K562 (cell line): ENCODE results near the gene PHF14. TPM values are rescaled to one million over a fixed set of nuclear protein-coding genes. Genes with fewer than 3 reads are reported as not detected.

Experiments
- ATAC-seq: fragments of 200-7000 bp; cut with Tn5 transposase; 3 replicates; pipeline ENCODE4 v1.9.1; 2020; ENCODE audit warnings: moderate library complexity
- BruUV-seq: library from RNA; stranded (reverse); fragments of 400-500 nt; replicated peaks from 2 replicates; lab custom pipeline; 2021; lab: Mats Ljungman, UMichigan
- CTCF ChIA-PET: fragments of 300-600 bp; formaldehyde crosslinking; extraction: SDS; loops from one replicate; lab custom pipeline; 2021; ENCODE audit warnings: low intra/inter-chr PET ratio; lab: Yijun Ruan, JAX
- POLR2A ChIA-PET: fragments of 300-600, 350-650 bp; sonication (Branson Sonifier 250); formaldehyde crosslinking; extraction: SDS; loops from one replicate; lab custom pipeline; 2021; ENCODE audit warnings: antibody characterized with exemption, inconsistent platforms; lab: Yijun Ruan, JAX
- DNase-seq, 4 experiments: peaks; one replicate each; pipeline versions ENCODE4 v3.0.0 to v3.0.0-alpha.2; 2011 to 2018; ENCODE audit warnings: low spot score in 3 of 4, mixed read lengths in 3 of 4; ENCODE audit errors: extremely low read depth in 1 of 4
- FAIRE-seq: peaks from 2 replicates; lab custom pipeline; 2011; peaks lifted over from hg19 to GRCh38; lab: Jason Lieb, UNC
- H2AFZ ChIP-seq: 2 replicates; pipeline ENCODE4 v1.6.0; 2011; ENCODE audit warnings: low read depth, low read length, control low read depth, inconsistent platforms
- H3K27ac ChIP-seq: fragments of 200-600 bp; 3 replicates; pipeline ENCODE4 v1.8.0; 2011; ENCODE audit warnings: low read depth, mild to moderate bottlenecking, control low read depth, inconsistent platforms, low read length, moderate library complexity, mixed read lengths; ENCODE audit errors: extremely low read depth
- H3K27me3 ChIP-seq, 2 experiments: fragments of 300-600 bp in 1 of 2; 2 replicates in 1 of 2; 3 replicates in 1 of 2; pipeline versions ENCODE4 v1.6.0 to v1.8.0; 2011; ENCODE audit warnings: inconsistent platforms in 2 of 2, low read length in 2 of 2, mild to moderate bottlenecking in 1 of 2, mixed read lengths in 1 of 2, moderate library complexity in 1 of 2; ENCODE audit not compliant: control insufficient read depth in 2 of 2, insufficient read depth in 2 of 2
- H3K36me3 ChIP-seq: fragments of 300-600 bp; 3 replicates; pipeline ENCODE4 v1.8.0; 2011; ENCODE audit warnings: mild to moderate bottlenecking, low read length, inconsistent platforms; ENCODE audit not compliant: control insufficient read depth, insufficient read depth
- H3K4me1 ChIP-seq, 2 experiments: fragments of 200-600 bp in 1 of 2; replicated peaks in 1 of 2; 2 replicates in 1 of 2; 3 replicates in 1 of 2; pipeline versions ENCODE4 v1.5.1 to v1.8.0; 2011; ENCODE audit warnings: inconsistent platforms in 2 of 2, low read length in 2 of 2, mild to moderate bottlenecking in 1 of 2, mixed read lengths in 1 of 2, moderate library complexity in 1 of 2; ENCODE audit not compliant: control insufficient read depth in 2 of 2, insufficient read depth in 2 of 2
- H3K4me2 ChIP-seq: 2 replicates; pipeline ENCODE4 v1.6.1; 2011; ENCODE audit warnings: low read length, control low read depth, inconsistent platforms, mixed read lengths; ENCODE audit not compliant: insufficient read depth
- H3K4me3 ChIP-seq: fragments of 200-600 bp; sonication (generic), shearing (Covaris generic); 2 replicates; pipeline ENCODE4 v1.5.1; 2016; ENCODE audit warnings: control low read depth, inconsistent platforms
- H3K79me2 ChIP-seq: fragments of 200-600 bp; 3 replicates; pipeline ENCODE4 v1.8.0; 2011; ENCODE audit warnings: low read length, inconsistent platforms; ENCODE audit not compliant: control insufficient read depth, insufficient read depth
- H3K9ac ChIP-seq, 2 experiments: 2 replicates each; pipeline versions ENCODE4 v1.6.0 to v1.6.1; 2011; ENCODE audit warnings: low read depth in 2 of 2, low read length in 2 of 2, control low read depth in 1 of 2, inconsistent platforms in 1 of 2, mild to moderate bottlenecking in 1 of 2, mixed read lengths in 1 of 2; ENCODE audit not compliant: insufficient read depth in 1 of 2
- H3K9me1 ChIP-seq: one replicate; pipeline ENCODE4 v1.6.0; 2011; ENCODE audit warnings: inconsistent platforms, mild to moderate bottlenecking, low read length, moderate library complexity; ENCODE audit not compliant: control insufficient read depth, insufficient read depth
- H3K9me3 ChIP-seq: replicated peaks from 2 replicates; pipeline ENCODE4 v1.5.1; 2011; ENCODE audit warnings: low read depth, low read length, inconsistent platforms; ENCODE audit not compliant: control insufficient read depth, insufficient read depth
- H4K20me1 ChIP-seq: replicated peaks from 2 replicates; pipeline ENCODE4 v1.6.1; 2011; ENCODE audit warnings: low read length, inconsistent platforms, mixed read lengths; ENCODE audit not compliant: control insufficient read depth, insufficient read depth
- ELF1 ChIP-seq: fragments of 200-800 bp; sonication (Bioruptor generic); IDR thresholded peaks from 2 replicates; pipeline ENCODE4 v1.6.1; 2016; ENCODE audit warnings: missing genetic modification characterization, missing compliant biosample characterization
- FOXA3 ChIP-seq, 2 experiments: fragments of 450-650 bp in 1 of 2; sonication (generic) in 1 of 2; formaldehyde crosslinking; IDR thresholded peaks in 1 of 2; conservative IDR thresholded peaks in 1 of 2; 2 replicates each; pipeline versions ENCODE4 v1.4.0 to v1.8.0; 2020 to 2022; ENCODE audit warnings: mild to moderate bottlenecking in 2 of 2, missing genetic modification reagents in 1 of 2
- HDAC8 ChIP-seq: fragments of 450-650 bp; IDR thresholded peaks from 2 replicates; pipeline ENCODE4 v1.6.1; 2016; ENCODE audit warnings: mild to moderate bottlenecking, missing genetic modification characterization, moderate library complexity, missing compliant biosample characterization
- KLF6 ChIP-seq: fragments of 250-450 bp; sonication (Bioruptor Pico); IDR thresholded peaks from 2 replicates; pipeline ENCODE4 v1.4.0; 2020; ENCODE audit warnings: mild to moderate bottlenecking, moderate library complexity, borderline replicate concordance
- MAFG ChIP-seq: fragments of 450-650 bp; conservative IDR thresholded peaks from 2 replicates; pipeline ENCODE4 v1.6.1; 2016; ENCODE audit warnings: missing genetic modification characterization, missing compliant biosample characterization
- POLR2AphosphoS2 ChIP-seq: IDR thresholded peaks from 2 replicates; pipeline ENCODE4 v1.6.1; 2012; ENCODE audit warnings: low read length, improper control_type of control experiment
- RBBP5 ChIP-seq: fragments of 200-600 bp; sonication (generic); IDR thresholded peaks from 2 replicates; pipeline ENCODE4 v1.6.1; 2012; ENCODE audit warnings: borderline replicate concordance, mild to moderate bottlenecking, low read length, control low read depth, inconsistent platforms; ENCODE audit not compliant: insufficient read depth, poor library complexity, severe bottlenecking
- TAL1 ChIP-seq: fragments of 450-650 bp; IDR thresholded peaks from 2 replicates; pipeline ENCODE4 v1.6.1; 2016; ENCODE audit warnings: mild to moderate bottlenecking
- TRIM24 ChIP-seq, 2 experiments: fragments of 450-650 bp; IDR thresholded peaks; 2 replicates each; pipeline ENCODE4 v1.6.1; 2016
- ZNF384 ChIP-seq: IDR thresholded peaks from 2 replicates; pipeline ENCODE4 v1.6.1; 2012; ENCODE audit warnings: low read depth, low read length, improper control_type of control experiment
- WGBS: fragments of 100-300 bp; shearing (Covaris generic); methylation state at CpG from one replicate; pipeline ENCODE4 v1.1.6; 2016; ENCODE audit warnings: low coverage, mixed read lengths; ENCODE audit not compliant: insufficient coverage; ENCODE audit errors: missing lambda C conversion rate; 5-methylcytosine and 5-hydroxymethylcytosine counted together
- in situ Hi-C: fragments of 300-500 bp; cut with MboI; formaldehyde crosslinking; loops from 4 replicates; pipeline ENCODE4 v1.15.0; 2018; ENCODE audit warnings: inconsistent platforms, mixed read lengths
- intact Hi-C: fragments of 100-400 bp; cut with micrococcal nuclease; formaldehyde crosslinking; loops from 2 replicates; pipeline ENCODE4 v1.14.2; 2022
- polyA plus RNA-seq, 8 experiments: library from polyadenylated mRNA; depleted of rRNA in 4 of 8; stranded (reverse) in 5 of 8; unstranded in 3 of 8; fragments of >200 nt; fragmentation: Nextera tagmentation in 2 of 8; fragmentation: Illumina TruSeq in 1 of 8; extraction: Ambion mirVana in 2 of 8; extraction: Trizol in 1 of 8; gene quantifications; 2 replicates each; pipeline versions ENCODE4 v1.2.1 to v1.2.3, GENCODE V29; 2011 to 2014; ENCODE audit warnings: inconsistent platforms in 1 of 8, missing spikeins in 1 of 8
- total RNA-seq, 7 experiments: library from RNA; depleted of rRNA in 6 of 7; stranded (reverse); fragments of >200 nt in 6 of 7; fragmentation: Illumina TruSeq in 2 of 7; extraction: Trizol in 2 of 7; gene quantifications; 2 replicates each; pipeline versions ENCODE4 v1.2.1 to v1.2.3, GENCODE V29; 2011 to 2021; ENCODE audit warnings: low replicate concordance in 1 of 7
- TF ChIP-seq, protein P1 (sequence below): fragments of 250-450 bp; sonication (Bioruptor Pico); IDR thresholded peaks from 2 replicates; pipeline ENCODE4 v1.8.0; 2021; ENCODE audit warnings: moderate library complexity, mild to moderate bottlenecking, inconsistent platforms
- TF ChIP-seq, protein P2 (sequence below): fragments of 250-450 bp; sonication (Bioruptor Pico); IDR thresholded peaks from 2 replicates; pipeline ENCODE4 v1.5.0; 2021

The PHF14 gene
- total and polyA plus RNA-seq, 9 of the 15 experiments (the other 6 are each of a cell fraction or from before 2014, with no cell fraction given): 27.5 to 67.6 (median 41.4) TPM

DNA sequence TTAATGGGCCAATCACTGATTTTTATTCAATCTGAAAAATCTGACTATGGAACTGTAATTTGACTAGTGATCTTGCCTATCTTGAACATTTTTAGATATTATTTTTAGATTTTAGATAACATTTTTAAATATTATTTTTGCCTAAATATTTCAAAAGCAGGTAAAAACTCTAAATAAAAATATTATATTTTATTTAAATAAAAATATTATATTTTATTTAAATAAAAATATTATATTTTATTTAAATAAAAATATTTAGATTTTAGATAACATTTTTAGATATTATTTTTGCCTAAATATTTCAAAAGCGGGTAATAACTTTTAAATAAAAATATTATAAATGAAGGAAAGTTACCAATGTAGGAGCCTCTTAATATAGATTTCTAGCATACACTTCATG is 187.8 kb downstream of the PHF14 start:
- no peak for DNase-seq
- Histone ChIP-seq H3K4me1 (no peaks in the 10 kb centered on the region), H3K4me3 (no peak overlapping the region), H3K9ac (no peak overlapping the region), H3K36me3 (no peaks in the 10 kb centered on the region), H3K9me1 (no peaks in the 10 kb centered on the region), H3K27me3 (no peaks in the 10 kb centered on the region), H3K4me2 (no peak overlapping the region), H3K79me2 (no peaks in the 10 kb centered on the region), H2AFZ (no peak overlapping the region), H3K27ac (no peak overlapping the region), H4K20me1 (no peaks in the 10 kb centered on the region), H3K9me3 (no peaks in the 10 kb centered on the region)
- WGBS: 92% methylated on average over 1 of the region's 1 CpG
- BruUV-seq: no TSS peak
- ChIA-PET POLR2A (no interaction called here), CTCF (no interaction called here)
- TF ChIP-seq ELF1 (tag) (no peak), RBBP5 (no peak), TRIM24 (IDR thresholded peaks at IDR 0.05) (no peak), KLF6 (CRISPR knock-in tag) (no peak), TAL1 (no peak), ZNF384 (no peak), POLR2AphosphoS2 (no peak), HDAC8 (no peak), MAFG (no peak), FOXA3 (CRISPR knock-in tag; conservative IDR thresholded peaks at IDR 0.05 in 1 of 2, IDR thresholded peaks at IDR 0.05 in 1 of 2) (no peak)
- TF ChIP-seq, protein P1, sequence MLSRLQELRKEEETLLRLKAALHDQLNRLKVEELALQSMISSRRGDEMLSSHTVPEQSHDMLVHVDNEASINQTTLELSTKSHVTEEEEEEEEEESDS: no peak
- TF ChIP-seq, protein P2, sequence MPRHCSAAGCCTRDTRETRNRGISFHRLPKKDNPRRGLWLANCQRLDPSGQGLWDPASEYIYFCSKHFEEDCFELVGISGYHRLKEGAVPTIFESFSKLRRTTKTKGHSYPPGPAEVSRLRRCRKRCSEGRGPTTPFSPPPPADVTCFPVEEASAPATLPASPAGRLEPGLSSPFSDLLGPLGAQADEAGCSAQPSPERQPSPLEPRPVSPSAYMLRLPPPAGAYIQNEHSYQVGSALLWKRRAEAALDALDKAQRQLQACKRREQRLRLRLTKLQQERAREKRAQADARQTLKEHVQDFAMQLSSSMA (CRISPR knock-in tag): no peak
- ATAC-seq: no peak
- no peak for FAIRE-seq
- intact Hi-C loops (no loop called here), in situ Hi-C loops (no loop called here)
